Lower lobe of right lung (tissue), 2 donors: ENCODE results near the gene ZNF688. TPM values are rescaled to one million over a fixed set of nuclear protein-coding genes. Genes with fewer than 3 reads are reported as not detected.
"Not testable (repeated sequence)": the region's sequence is repeated elsewhere in the genome, so short reads cannot be mapped to it uniquely, and the experiment has no call there.

Experiments used
- ATAC-seq, 2 donors: fragments of 200-7000 bp; cut with Tn5 transposase; one replicate each; pipeline ENCODE4 v1.9.1; 2020 to 2022; ENCODE audit warnings: mild to moderate bottlenecking in 2 of 2, moderate library complexity in 2 of 2
- DNase-seq: peaks from one replicate; pipeline ENCODE4 v3.0.0-alpha.2; 2020
- H3K27ac ChIP-seq: fragments of 200-600 bp; one replicate; pipeline ENCODE4 v1.8.0; 2022
- H3K27me3 ChIP-seq: fragments of 200-600 bp; one replicate; pipeline ENCODE4 v1.8.0; 2022; ENCODE audit warnings: low read depth
- H3K36me3 ChIP-seq: fragments of 200-600 bp; one replicate; pipeline ENCODE4 v1.8.0; 2022; ENCODE audit warnings: mild to moderate bottlenecking
- H3K4me1 ChIP-seq: fragments of 200-600 bp; one replicate; pipeline ENCODE4 v1.8.0; 2022
- H3K4me3 ChIP-seq: fragments of 200-600 bp; one replicate; pipeline ENCODE4 v1.8.0; 2022; ENCODE audit warnings: mild to moderate bottlenecking
- H3K9me3 ChIP-seq: fragments of 200-600 bp; one replicate; pipeline ENCODE4 v1.8.0; 2022
- CTCF ChIP-seq: fragments of 200-600 bp; IDR thresholded peaks from one replicate; pipeline ENCODE4 v1.8.0; 2022; ENCODE audit warnings: antibody characterized with exemption, mild to moderate bottlenecking
- intact Hi-C: fragments of 100-400 bp; cut with DNase I; formaldehyde crosslinking; loops from one replicate; pipeline ENCODE4 v1.11.0; 2022
- total RNA-seq: library from RNA; stranded (reverse); fragmentation: NEBNext Ultra II Directional; extraction: Animal tissue kit (Norgen Biotek cat#: 25700); gene quantifications from one replicate; pipeline ENCODE4 v1.2.1, GENCODE V29; 2021
- donor health status: DM: no; HTN: yes; CAD: no; lungs with severe emphysema.

Gene ZNF688
- total RNA-seq, 1 donor from 2014 or later = 13.5 TPM

- intact Hi-C loops = no loop called here
- DNase-seq (no peak), ATAC-seq (no peak)
- Histone ChIP-seq H3K36me3 (peaks cover 2% of the 10 kb centered on the region), H3K9me3 (no peaks in the 10 kb centered on the region), H3K4me3 (no peak overlapping the region), H3K27me3 (no peaks in the 10 kb centered on the region), H3K27ac (no peak overlapping the region), H3K4me1 (no peaks in the 10 kb centered on the region)
- no peak for TF ChIP-seq CTCF
These were observed 21.4 kb upstream of the ZNF688 start for GRCh38 chr16:30592871-30593270.

- intact Hi-C loops, H3K9me3 ChIP-seq, ATAC-seq: not testable (repeated sequence)
These were observed 19.4 kb upstream of the ZNF688 start for GRCh38 chr16:30590869-30591268.

DNA sequence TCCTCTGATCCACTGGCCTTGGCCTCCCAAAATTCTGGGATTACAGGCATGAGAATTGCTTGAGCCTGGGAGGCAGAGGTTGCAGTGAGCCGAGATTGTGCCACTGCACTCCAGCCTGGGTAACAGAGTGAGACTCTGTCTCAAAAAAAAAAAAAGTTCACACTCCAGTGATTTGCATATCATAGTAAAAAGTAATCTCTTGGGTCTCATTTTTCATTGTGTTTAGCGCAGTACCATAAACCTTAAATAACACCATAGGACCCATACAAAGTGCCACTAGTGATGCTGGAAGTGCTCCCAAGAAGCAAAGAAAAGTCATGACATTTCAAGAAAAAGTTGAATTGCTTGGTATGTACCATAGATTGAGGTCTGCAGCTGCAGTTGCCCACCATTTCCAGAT, 18.1 kb upstream of the ZNF688 start:
- intact Hi-C loops, H3K27ac ChIP-seq, H3K27me3 ChIP-seq, H3K36me3 ChIP-seq, H3K9me3 ChIP-seq, DNase-seq, H3K4me3 ChIP-seq, ATAC-seq: not testable (repeated sequence)
- peaks cover 12% of the 10 kb centered on the region for H3K4me1 ChIP-seq

More at GRCh38 chr16:30590869-30591268, 19.4 kb upstream of the ZNF688 start:
- H3K4me1 ChIP-seq, H3K4me3 ChIP-seq, H3K27ac ChIP-seq, DNase-seq, H3K27me3 ChIP-seq, H3K36me3 ChIP-seq: not testable (repeated sequence)

DNA sequence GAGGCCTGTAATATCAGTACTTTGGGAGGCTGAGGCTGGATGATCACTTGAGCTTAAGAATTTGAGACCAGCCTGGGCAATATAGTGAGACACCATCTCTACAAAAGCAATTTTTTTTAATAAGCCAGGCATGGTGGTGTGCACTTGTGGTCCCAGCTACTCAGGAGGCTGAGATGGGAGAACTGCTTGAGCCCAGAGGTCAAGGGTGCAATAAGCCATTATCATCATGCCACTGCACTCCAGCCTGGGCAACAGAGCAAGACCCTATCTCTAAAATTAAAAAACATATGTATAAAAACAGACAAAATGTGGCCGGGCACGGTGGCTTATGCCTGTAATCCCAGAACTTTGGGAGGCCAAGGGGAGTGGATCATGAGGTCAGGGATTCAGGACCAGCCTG, 17.1 kb upstream of the ZNF688 start:
- no peak for ATAC-seq
- no peak overlapping the region for H3K27ac ChIP-seq
- no peak for DNase-seq
- H3K27me3 ChIP-seq = no peaks in the 10 kb centered on the region
- no peak for TF ChIP-seq CTCF
- intact Hi-C loops = no loop called here
- no peaks in the 10 kb centered on the region for H3K9me3 ChIP-seq
- no peak overlapping the region for H3K4me3 ChIP-seq
- peaks cover 4% of the 10 kb centered on the region for H3K36me3 ChIP-seq
- H3K4me1 ChIP-seq = peaks cover 16% of the 10 kb centered on the region

DNA sequence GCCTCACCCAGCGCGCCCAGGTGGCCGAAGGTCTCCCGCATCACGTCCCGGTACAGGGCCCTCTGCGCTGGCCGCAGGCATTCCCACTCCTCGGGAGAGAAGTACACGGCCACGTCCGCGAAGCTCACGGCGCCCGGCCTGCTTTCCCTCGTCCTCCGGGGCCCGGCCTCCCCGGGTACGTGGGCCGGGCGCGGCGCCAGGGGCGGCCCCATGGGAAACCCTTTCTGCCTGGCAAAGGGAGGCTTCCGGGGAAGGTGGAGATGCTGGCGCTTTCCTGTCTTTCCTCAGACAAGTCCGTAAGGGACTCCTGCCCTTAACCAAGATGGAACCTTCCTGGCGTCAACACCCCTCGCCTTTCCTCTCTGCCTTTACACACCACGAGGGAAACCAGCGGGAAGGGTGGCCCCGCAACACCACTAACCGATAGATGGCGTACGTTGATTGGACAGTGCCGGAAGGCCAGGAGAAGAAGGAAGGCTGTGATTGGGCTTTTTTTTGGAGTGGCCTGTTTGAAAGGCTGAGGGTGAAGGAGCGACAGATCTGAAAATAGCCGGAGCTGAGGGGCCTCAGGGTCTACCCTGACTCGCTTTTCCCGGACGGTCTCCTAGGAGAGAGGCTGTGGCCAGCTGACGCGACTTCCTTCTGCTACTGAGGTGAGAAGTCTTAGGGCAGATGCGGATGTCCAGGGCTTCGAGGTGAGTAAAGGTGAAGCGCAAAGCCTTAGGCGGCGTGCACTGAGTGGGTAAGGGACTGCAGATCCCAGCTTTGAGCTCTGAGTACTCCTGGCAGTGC, 14.1 kb upstream of the ZNF688 start, which contains the start of gene ZNF785:
TSS of gene ZNF785 (minus strand) at position 298 of the 792 bp plus-strand sequence. CDS start at position 212, 86 bp downstream.
- intact Hi-C loops = no loop called here

DNA sequence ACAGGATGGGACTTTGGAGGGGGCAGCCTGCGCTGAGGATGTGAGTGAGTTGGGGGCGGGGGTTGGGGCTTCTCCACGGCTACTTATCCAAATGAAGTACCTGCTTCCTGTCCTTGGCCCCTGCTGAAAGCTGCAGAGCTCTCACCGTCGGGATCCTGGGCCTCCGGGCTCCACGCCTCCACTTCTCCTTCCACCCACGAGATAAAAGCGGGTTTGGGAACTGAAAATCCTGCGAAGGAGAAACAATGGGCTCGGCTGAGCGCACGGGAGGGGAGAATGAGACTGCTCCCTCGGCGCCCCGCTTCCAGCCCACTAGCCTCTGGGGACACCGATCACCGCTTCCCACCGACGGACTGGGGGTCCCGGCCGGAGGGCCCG, 13.5 kb upstream of the ZNF688 start:
- Histone ChIP-seq H3K27me3 (no peaks in the 10 kb centered on the region), H3K4me1 (peaks cover 16% of the 10 kb centered on the region), H3K4me3 (peak overlapping the region; percentile 80), H3K27ac (peak overlapping the region; percentile 90), H3K36me3 (peaks cover 35% of the 10 kb centered on the region), H3K9me3 (no peaks in the 10 kb centered on the region)
- intact Hi-C loops = no loop called here
- TF ChIP-seq CTCF = no peak
- ATAC-seq (no peak), DNase-seq (peak; percentile 57)

More for the DNA sequence above, 14.1 kb upstream of the ZNF688 start, which contains the start of gene ZNF785:
- peak within 1 kb of the TSS; percentile 80 for H3K4me3 ChIP-seq
- peak; percentile 40 for TF ChIP-seq CTCF
- H3K36me3 ChIP-seq = peaks cover 32% of the 10 kb centered on the region
- peak within 1 kb of the TSS; percentile 90 for H3K27ac ChIP-seq
- no peaks in the 10 kb centered on the region for H3K27me3 ChIP-seq
- H3K4me1 ChIP-seq = peaks cover 16% of the 10 kb centered on the region
- peak; percentile 99 for ATAC-seq
- no peaks in the 10 kb centered on the region for H3K9me3 ChIP-seq
- DNase-seq = peak; percentile 96
